HG03378 (cell line): ENCODE data around the gene AIF1L.

Experiments
- ATAC-seq: cut with Tn5 transposase; IDR thresholded peaks from one replicate; pipeline ENCODE4 v1.9.1; 2021; ENCODE audit warnings: mild to moderate bottlenecking, moderate library complexity; ENCODE audit not compliant: unreplicated experiment

AIF1L gene

DNA sequence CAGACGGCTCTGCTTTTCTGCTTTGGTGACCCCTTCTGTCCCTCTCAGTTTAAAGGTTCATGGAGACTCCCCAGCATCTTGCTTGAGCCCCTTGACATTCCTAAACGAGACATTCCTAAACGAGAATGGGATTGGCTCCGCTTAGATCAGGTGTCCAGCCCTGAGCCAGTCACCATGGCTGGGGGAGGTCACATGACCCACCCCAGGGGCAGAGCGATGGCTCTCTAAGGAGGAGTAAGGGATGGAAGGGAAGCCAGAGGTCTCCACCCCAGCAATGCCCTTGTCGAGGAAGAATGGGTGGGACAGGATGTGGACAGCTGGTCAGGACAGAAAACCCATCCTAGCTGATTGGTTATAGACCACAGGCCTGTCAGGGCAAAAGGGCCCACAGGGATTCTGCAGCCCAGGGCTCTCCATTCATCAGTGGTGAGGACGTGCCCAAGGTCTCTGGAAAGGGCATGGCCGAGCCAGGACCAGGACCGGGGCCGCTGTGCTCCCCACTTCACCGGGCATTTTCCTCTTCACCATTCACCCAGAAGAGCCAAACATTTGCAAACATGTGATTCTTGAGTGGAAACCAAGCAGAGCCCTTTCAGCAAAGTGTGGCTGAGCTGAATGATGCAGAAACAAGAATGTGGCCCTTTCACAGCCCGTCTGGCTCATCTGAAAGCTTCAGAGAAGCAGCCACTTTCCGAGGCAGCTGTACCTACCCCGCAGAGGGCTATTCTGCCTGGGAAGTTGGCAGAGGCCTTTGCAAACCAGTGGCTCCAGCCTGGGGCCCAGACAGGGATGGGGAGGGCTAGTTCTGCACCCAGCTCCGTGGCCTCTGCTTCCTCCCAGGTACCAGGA lies 19.8 kb upstream of the AIF1L start:
- ATAC-seq = no peak

DNA sequence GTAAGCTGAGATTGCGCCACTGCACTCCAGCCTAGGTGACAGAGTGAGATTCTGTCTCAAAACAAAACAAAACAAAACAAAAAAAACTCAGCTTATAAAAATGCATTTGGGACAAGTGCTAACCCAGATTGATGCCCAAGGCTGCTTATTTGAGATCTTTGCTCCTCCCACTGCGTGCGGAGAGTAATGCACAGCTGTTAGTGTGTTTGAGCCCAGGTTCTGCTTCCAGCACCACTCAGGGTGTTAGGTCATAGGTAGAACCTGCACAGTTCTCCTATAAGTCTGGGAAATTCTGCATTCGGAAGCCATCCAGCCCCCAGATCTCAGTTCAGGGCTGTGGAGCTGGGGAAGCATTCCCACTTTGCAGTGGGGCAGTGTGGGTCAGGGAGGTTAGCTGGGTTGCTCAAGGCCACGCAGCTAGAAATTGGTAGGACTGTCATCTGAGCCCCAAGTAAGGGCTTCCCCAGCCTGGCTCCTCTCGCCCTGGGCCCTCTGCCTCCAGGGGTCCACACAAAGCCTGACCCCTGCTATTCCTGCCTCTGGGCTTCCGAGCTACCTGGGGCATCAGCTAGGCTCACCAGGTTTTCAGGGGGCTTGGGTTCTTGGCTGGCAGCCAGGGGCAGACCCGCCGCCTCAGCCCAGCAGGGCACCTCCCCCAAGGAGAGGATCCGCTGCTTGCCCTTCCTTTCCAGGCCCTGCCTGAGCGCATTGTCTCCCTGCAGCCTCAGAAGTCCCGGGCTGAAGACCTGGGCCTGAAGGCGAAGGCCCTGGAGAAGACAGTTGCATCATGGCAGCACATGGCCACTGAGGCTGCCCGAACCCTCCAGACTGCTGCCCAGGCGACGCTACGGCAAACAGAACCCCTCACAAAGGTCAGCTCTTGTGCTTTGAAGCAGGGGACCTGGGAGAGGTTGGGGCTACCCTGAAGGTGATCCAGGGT lies 17.6 kb upstream of the AIF1L start:
- ATAC-seq = no peak

- no peak for ATAC-seq
Observed at GRCh38 chr9:131080589-131080988, 15.7 kb upstream of the AIF1L start.

GRCh38 chr9:131081868-131082267 lies 14.5 kb upstream of the AIF1L start:
- no peak for ATAC-seq

DNA sequence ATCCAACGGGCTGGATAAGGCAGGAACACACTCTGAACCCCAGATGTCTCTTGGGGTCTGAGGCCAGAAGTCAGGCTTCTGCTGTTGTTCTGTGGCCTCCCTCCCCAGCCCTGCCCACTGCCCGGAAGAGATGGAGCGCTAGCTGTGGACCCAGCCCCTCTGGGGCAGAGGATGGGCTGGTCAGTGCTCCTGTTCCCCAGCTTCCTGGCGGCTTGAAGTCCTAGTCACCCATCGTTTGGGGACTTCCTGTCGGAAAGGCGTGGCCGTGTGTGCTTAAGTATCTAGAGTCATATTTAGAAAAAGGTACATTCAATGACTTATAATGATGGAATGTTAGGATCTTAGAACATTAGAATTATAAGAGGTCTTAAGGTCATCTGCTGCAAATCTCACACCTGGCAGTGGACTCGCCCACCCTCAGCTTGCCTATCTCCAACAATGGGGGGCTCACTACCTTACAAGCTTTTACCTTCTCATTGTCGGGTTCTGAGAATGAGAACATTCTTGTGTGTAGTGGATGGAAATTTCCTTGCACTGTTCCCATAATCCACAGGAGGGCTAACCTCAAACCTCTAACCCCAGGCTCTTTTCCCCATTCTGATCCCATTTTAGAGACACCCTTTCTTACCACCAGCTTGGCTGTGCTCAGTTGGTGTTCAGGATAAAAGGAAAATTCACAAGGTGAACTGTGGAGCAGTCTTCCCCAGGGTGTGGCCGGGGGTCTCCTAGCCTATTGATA lies 13.4 kb upstream of the AIF1L start:
- no peak for ATAC-seq

GRCh38 chr9:131084661-131085369 lies 11.5 kb upstream of the AIF1L start:
- ATAC-seq = no peak

DNA sequence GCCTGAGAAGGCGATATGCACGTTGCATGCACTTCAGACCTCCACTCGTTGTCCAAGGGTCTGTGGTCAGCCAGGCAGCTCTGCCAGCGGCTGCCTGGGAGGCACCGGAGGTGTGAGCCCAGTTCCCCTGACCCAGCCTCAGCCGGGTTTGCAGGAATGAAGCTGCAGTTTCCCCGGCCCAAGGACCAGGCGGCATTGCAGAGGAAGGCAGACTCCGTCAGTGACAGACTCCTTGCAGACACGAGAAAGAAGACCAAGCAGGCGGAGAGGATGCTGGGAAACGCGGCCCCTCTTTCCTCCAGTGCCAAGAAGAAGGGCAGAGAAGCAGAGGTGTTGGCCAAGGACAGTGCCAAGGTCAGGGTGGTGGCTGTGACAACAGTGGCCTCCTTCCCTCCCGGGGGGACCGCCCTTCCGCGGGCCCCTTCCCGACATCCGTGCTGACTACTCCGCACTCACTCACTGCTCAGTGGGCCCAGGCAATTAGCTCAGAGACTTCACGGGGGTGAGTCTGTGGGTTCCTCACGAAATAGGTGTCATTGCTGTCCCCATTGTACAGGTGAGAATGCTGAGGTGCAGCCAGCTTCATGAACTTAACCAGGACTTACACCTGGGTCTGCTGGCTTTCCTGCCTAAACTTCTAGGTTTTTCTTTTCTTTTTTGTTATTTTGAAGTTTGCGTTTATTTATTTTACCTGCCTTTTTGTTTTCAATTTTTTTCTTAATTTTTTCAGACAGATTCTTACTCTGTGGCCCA lies 10.8 kb upstream of the AIF1L start:
- ATAC-seq = no peak

GRCh38 chr9:131087354-131087893 lies 8.9 kb upstream of the AIF1L start:
- no peak for ATAC-seq

DNA sequence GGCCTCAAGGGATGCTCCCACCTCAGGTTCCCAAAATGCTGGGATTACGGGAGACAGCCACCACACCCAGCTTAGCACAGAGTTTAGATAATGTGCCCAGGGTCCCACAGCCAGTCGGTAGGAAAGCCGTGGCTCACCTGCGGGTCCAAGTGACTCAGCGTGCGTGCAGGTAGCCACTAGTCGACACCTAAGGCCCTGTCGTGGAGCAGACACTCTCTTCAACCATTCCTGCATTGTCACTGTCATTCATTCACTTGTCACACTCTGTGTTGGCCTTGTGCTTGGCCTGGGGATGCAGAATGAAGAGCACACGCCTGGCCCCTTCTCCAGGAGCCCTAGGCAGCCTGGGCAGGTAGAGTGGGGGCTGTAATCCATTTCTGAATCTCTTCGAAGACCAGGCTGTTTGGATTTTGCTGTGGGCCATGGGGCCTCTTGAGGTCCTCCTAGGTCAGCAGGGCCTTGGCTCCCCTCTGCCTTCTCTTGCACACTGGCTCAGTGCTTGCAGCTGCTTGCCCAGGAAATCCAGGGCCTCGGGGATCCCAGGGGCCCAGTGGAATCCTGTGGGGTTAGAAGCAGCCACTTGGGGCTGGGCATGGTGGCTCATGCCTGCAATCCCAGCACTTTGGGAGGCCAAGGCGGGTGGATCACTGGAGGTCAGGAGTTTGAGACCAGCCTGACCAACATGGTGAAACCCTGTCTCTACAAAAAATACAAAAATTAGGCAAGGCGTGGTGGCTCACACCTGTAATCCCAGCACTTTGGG lies 6.1 kb upstream of the AIF1L start:
- no peak for ATAC-seq

DNA sequence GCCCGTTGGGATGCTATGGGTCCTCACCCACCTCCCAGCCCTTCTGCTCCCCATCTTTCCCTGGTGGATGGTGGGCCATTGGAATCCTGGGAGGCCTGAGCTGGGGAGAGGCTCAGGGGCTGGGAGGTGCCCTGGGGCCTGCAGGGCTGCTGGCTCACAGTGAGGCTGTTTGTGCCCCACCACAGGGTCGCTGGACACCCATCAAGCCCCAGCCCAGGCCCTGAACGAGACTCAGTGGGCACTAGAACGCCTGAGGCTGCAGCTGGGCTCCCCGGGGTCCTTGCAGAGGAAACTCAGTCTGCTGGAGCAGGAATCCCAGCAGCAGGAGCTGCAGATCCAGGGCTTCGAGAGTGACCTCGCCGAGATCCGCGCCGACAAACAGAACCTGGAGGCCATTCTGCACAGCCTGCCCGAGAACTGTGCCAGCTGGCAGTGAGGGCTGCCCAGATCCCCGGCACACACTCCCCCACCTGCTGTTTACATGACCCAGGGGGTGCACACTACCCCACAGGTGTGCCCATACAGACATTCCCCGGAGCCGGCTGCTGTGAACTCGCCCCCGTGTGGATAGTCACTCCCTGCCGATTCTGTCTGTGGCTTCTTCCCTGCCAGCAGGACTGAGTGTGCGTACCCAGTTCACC lies 4.9 kb upstream of the AIF1L start:
- no peak for ATAC-seq

DNA sequence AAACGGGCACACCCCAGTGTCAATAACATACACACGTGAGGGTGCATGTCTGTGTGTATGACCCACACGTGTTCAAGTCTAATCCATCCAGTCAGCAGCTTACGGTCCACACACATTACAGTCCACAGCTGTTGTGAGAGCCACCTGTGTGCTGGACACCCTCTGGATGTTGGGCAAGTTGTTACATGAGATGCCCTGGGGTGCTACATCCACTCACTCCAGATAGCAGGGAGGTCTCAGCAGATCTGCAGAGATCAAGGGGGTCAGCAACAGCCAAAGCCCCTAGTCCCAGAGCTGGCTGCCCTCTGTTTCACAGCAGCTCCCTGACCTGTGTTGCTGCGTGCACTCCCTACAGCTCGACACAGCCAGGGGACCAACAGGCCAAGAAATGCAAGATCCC lies 4.3 kb upstream of the AIF1L start:
- ATAC-seq = no peak

DNA sequence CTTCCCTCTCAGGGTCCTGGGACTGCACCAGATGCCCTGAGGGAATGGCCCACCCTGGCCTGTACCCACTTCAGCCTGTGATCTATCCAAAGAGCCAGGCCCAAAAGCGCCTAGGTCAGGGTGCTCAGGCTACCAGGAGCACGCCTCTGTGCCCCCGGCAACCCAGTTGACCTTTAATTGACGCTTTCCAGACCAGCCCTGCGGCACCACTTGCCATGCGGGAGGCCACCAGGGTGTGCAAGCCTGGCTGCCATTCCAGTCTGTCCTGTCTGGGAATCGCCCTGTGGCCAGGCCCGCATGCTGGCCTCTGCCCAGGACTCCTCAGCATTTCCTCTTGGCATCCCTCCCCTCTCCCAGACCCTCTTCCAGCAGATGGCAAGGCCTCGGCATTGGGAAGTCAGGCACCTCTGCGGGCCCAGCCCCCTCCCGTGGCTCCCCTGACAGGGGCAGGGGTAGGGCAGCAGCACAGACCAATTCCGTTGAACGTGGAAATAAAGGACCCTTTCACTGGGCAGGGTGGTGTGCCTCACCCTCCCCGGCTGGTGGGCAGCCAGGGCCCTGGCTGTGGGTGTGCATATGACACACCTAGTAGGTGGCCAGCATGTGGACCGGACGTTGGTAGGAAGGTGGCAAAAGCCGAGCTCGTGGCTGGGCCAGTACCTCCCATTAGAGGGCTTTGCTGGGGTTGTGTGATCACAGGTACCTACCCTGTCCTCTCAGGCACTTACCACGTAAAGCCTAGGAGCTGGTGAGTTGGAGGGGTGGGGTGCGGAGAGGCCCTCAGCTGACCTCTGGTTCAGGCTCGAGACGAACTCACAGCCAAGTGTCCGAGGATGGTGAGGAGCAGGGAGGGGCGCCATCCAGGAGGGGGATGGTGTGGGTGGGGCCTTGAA lies 3.5 kb upstream of the AIF1L start:
- ATAC-seq = no peak

DNA sequence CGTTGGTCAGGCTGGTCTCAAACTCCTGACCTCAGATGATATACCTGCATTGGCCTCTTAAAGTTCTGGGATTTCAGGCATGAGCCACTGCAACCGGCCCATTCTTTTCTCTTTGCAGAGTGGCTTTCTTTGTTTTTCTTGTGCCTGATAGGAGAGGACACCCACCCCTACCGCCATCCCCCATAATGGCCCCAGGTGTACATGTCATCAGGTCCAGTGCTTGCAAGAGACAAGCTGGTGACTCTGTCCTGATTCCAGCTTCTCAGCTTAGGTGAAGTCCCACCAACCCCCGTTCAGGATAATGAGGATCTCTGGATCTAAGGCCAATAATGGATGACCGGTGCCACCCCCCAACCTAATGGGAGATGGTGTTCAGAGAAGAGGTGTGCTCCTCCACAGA lies 2.3 kb upstream of the AIF1L start:
- ATAC-seq = no peak

- no peak for ATAC-seq
Observed at GRCh38 chr9:131094622-131095021, 1.7 kb upstream of the AIF1L start.

DNA sequence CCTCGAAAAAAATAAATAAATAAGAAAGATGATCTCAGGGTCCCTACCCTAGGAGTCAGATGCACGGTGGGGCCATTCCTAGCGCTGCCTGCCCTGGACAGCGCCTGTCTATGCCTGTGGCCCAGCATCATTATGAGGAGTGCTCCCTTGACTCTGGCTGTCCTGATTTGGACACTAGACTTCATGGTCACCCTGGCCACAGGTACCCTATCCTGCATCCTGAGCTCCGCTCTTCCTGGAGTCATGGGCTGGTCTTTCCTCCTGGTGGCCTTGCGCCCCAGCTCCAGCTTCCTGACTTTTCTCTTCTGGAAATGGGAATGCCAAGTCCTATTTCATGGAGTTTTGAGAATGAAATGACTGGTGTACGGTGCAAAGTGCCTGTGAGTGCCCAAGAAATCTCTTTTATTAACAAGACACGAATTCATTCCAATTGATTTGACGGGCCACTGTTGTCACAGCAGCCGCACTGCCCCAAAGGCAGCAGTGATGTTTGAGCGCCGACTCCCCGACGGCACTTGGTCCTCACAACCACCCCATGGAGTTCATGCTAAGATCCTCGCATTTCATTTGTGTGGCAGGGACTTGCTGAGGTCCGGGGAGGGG lies 564 bp upstream of the AIF1L start:
- ATAC-seq = no peak

- no peak for ATAC-seq
Observed at GRCh38 chr9:131097126-131097947, 1.0 kb downstream of the AIF1L start.
